ENCODE data around the gene NCBP3. TPM values are rescaled to one million over a fixed set of nuclear protein-coding genes. Genes with fewer than 3 reads are reported as not detected.
"Not testable (repeated sequence)": the region's sequence is repeated elsewhere in the genome, so short reads cannot be mapped to it uniquely, and the experiment has no call there.

Gene NCBP3
- total RNA-seq, 1 experiment from 2014 or later, result 58.5 TPM

DNA sequence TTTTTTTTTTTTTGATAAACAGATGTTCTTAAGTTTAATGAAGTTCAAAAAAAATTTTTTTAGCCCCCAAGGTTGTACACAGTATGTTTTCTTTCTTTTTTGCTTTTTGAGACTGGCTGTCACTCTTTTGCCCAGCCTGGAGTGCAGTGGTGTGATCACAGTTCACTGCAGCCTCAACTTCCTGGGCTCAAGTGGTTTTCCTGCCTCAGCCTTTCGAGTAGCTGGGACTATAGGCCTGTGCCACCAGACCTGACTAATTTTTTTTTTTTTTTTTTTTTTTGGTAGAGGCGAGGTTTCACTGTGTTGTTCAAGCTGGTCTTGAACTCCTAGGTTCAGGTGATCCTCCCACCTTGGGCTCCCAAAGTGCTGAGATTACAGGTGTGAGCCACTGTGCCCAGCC lies 57.8 kb downstream of the NCBP3 start:
- H3K36me3 ChIP-seq (ENCODE audit: low read depth), result no peaks in the 10 kb centered on the region
- intact Hi-C loops (cut with micrococcal nuclease; ENCODE audit: unreplicated experiment), result no loop called here
- no peaks in the 10 kb centered on the region for H3K27me3 ChIP-seq (ENCODE audit: insufficient read depth, low read depth)
- no peak overlapping the region for H2AFZ ChIP-seq
- no peaks in the 10 kb centered on the region for H3K79me2 ChIP-seq (ENCODE audit: low read depth)
- no peaks in the 10 kb centered on the region for H4K20me1 ChIP-seq (ENCODE audit: insufficient read depth)
- H3K9me2 ChIP-seq (ENCODE audit: insufficient read depth), result no peaks in the 10 kb centered on the region
- no TSS peak for BruUV-seq (replicated peaks)
- H3K4me3 ChIP-seq, result no peak overlapping the region
- H3K4me1 ChIP-seq (replicated peaks; ENCODE audit: insufficient read depth), result no peaks in the 10 kb centered on the region; the same call in 1 of the 2 replicates
- H3K4me2 ChIP-seq, result no peak overlapping the region
- TF ChIP-seq EZH2 (IDR thresholded peaks at IDR 0.05; ENCODE audit: low read depth), result no peak
- no peak for TF ChIP-seq CTCF (conservative IDR thresholded peaks at IDR 0.05)
- POLR2A ChIA-PET (ENCODE audit: unreplicated experiment), result no interaction called here
- no peak for DNase-seq
- H3K27ac ChIP-seq, result no peak overlapping the region
- no peaks in the 10 kb centered on the region for H3K9me3 ChIP-seq (ENCODE audit: insufficient read depth, low read depth)
- CTCF ChIA-PET, result no interaction called here
- no peaks in the 10 kb centered on the region for H3F3A ChIP-seq (ENCODE audit: insufficient read depth, low read depth)

DNA sequence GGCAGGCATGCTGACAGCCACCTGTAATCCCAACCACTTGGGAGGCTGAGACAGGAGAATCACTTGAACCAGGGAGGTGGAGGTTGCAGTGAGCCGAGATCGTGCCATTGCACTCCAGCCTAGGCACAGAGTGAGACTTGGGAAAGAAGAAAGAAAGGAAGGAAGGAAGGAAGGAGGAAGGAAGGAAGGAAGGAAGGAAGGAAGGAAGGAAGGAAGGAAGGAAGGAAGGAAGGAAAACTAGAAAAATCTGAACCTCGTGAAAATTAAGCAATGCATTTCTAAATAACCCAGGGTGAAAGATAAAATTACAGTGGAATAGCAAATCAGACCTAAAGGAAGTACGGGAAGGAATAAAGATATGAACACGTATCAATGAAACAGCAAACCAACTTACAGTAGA lies 60.7 kb downstream of the NCBP3 start:
- H3K4me2 ChIP-seq; H3F3A ChIP-seq (ENCODE audit: insufficient read depth, low read depth); BruUV-seq (replicated peaks); H4K20me1 ChIP-seq (ENCODE audit: insufficient read depth); CTCF ChIA-PET; H3K9me3 ChIP-seq (ENCODE audit: insufficient read depth, low read depth); intact Hi-C loops (cut with micrococcal nuclease; ENCODE audit: unreplicated experiment); H3K4me3 ChIP-seq; DNase-seq; H3K9me2 ChIP-seq (ENCODE audit: insufficient read depth); H3K27me3 ChIP-seq (ENCODE audit: insufficient read depth, low read depth); POLR2A ChIA-PET (ENCODE audit: unreplicated experiment); H3K27ac ChIP-seq; H3K79me2 ChIP-seq (ENCODE audit: low read depth); H2AFZ ChIP-seq; H3K4me1 ChIP-seq (replicated peaks; ENCODE audit: insufficient read depth); H3K36me3 ChIP-seq (ENCODE audit: low read depth): not testable (repeated sequence)

DNA sequence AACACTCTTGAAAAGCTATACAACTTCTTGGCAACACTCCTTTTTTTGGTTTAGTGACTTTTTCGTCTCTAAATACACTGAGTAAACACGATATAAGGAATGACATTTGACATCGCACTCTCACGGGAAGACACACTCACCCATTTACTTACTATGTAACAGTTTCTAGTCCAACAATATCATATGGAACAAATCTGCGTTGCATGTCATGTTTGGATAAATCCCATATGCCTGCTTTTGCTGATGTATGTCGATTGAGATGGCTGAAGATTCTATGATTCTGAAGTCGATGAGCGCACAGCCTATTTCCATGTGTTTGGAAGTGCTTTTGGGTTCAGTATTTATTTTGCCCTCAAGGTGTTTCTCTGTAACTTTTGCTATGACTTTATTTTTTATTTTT lies 63.3 kb downstream of the NCBP3 start:
- Histone ChIP-seq H3K4me1 (replicated peaks; ENCODE audit: insufficient read depth) (no peaks in the 10 kb centered on the region), H3K27me3 (ENCODE audit: insufficient read depth, low read depth) (no peaks in the 10 kb centered on the region), H3K36me3 (ENCODE audit: low read depth) (no peaks in the 10 kb centered on the region), H2AFZ (no peak overlapping the region), H3K27ac (no peak overlapping the region), H3K9me3 (ENCODE audit: insufficient read depth, low read depth) (no peaks in the 10 kb centered on the region), H4K20me1 (ENCODE audit: insufficient read depth) (no peaks in the 10 kb centered on the region), H3K79me2 (ENCODE audit: low read depth) (no peaks in the 10 kb centered on the region), H3K9me2 (ENCODE audit: insufficient read depth) (no peaks in the 10 kb centered on the region), H3F3A (ENCODE audit: insufficient read depth, low read depth) (no peaks in the 10 kb centered on the region; the same call in 1 of the 2 replicates), H3K4me2 (no peak overlapping the region), H3K4me3 (no peak overlapping the region)
- POLR2A ChIA-PET (ENCODE audit: unreplicated experiment), result no interaction called here
- intact Hi-C loops (cut with micrococcal nuclease; ENCODE audit: unreplicated experiment), result no loop called here
- CTCF ChIA-PET, result no interaction called here
- TF ChIP-seq CTCF (conservative IDR thresholded peaks at IDR 0.05), result no peak
- TF ChIP-seq EZH2 (IDR thresholded peaks at IDR 0.05; ENCODE audit: low read depth), result no peak
- no peak for DNase-seq
- no TSS peak for BruUV-seq (replicated peaks)

DNA sequence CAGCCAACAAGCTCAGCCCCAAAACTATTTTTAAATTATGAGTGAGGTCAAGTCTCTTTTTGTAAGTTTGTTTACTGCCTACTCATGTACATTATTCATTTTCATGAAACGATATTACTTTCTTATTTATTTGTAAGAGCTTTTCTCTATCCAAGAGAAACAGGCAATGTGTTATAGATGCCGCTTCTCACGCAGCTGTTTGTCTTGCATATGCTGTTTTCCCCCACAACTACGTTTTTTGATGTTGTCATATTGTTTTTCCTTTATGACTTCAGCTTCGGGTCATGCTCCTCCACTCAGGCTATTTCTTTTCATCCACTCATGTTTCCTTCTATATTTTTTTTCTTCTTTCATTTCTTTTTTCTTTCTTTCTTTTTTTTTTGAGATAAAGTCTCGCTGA lies 65.1 kb downstream of the NCBP3 start:
- Histone ChIP-seq H3K9me3 (ENCODE audit: insufficient read depth, low read depth) (no peaks in the 10 kb centered on the region), H3K4me1 (replicated peaks; ENCODE audit: insufficient read depth) (no peaks in the 10 kb centered on the region), H3K4me3 (no peak overlapping the region), H3K27me3 (ENCODE audit: insufficient read depth, low read depth) (no peaks in the 10 kb centered on the region), H3F3A (ENCODE audit: insufficient read depth, low read depth) (no peaks in the 10 kb centered on the region; the same call in 1 of the 2 replicates), H4K20me1 (ENCODE audit: insufficient read depth) (no peaks in the 10 kb centered on the region), H3K27ac (no peak overlapping the region), H3K36me3 (ENCODE audit: low read depth) (no peaks in the 10 kb centered on the region), H2AFZ (no peak overlapping the region), H3K79me2 (ENCODE audit: low read depth) (no peaks in the 10 kb centered on the region), H3K4me2 (no peak overlapping the region), H3K9me2 (ENCODE audit: insufficient read depth) (no peaks in the 10 kb centered on the region)
- POLR2A ChIA-PET (ENCODE audit: unreplicated experiment), result no interaction called here
- CTCF ChIA-PET, result interaction anchor here (0.5 kb wide), 1 partner anchor 15 kb away, joined by 5 read pairs; no protein-coding TSS in a partner anchor
- no TSS peak for BruUV-seq (replicated peaks)
- DNase-seq, result no peak
- TF ChIP-seq CTCF (conservative IDR thresholded peaks at IDR 0.05) (no peak), EZH2 (IDR thresholded peaks at IDR 0.05; ENCODE audit: low read depth) (no peak)
- intact Hi-C loops (cut with micrococcal nuclease; ENCODE audit: unreplicated experiment), result no loop called here
